HepG2 (cell line): Measurements from ENCODE around the gene APOM. TPM values are rescaled to one million over a fixed set of nuclear protein-coding genes. Genes with fewer than 3 reads are reported as not detected.
A peak's percentile ranks its signal among the peaks of the same experiment; 100 is the strongest.

Experiments
- ATAC-seq: fragments of 200-7000 bp; cut with Tn5 transposase; 3 replicates; pipeline ENCODE4 v1.9.1; 2020; ENCODE audit warnings: mild to moderate bottlenecking, moderate library complexity
- BruUV-seq: library from RNA; stranded (reverse); fragments of 400-500 nt; replicated peaks from 2 replicates; lab custom pipeline; 2021; lab: Mats Ljungman, UMichigan
- CTCF ChIA-PET: fragments of 300-600 bp; formaldehyde crosslinking; extraction: SDS; loops from one replicate; lab custom pipeline; 2021; ENCODE audit warnings: low total read pairs, inconsistent platforms, low intra/inter-chr PET ratio; lab: Yijun Ruan, JAX
- POLR2A ChIA-PET: fragments of 350-600 bp; sonication (Branson Sonifier 250); formaldehyde crosslinking; loops from one replicate; lab custom pipeline; 2020; ENCODE audit warnings: antibody characterized with exemption, inconsistent platforms; lab: Yijun Ruan, JAX
- DNase-seq: peaks from one replicate; pipeline ENCODE4 v3.0.0-alpha.2; 2015; ENCODE audit warnings: low spot score
- FAIRE-seq: peaks from 3 replicates; lab custom pipeline; 2011; peaks lifted over from hg19 to GRCh38; lab: Jason Lieb, UNC
- H2AFZ ChIP-seq: one replicate; pipeline ENCODE4 v1.6.1; 2011; ENCODE audit warnings: low read length, inconsistent platforms
- H3K27ac ChIP-seq: fragments of 300-600 bp; 3 replicates; pipeline ENCODE4 v1.8.0; 2011; ENCODE audit warnings: mixed run types, mild to moderate bottlenecking, mixed read lengths, low read length, inconsistent platforms; ENCODE audit not compliant: insufficient read depth; ENCODE audit errors: extremely low read length
- H3K27me3 ChIP-seq, 2 experiments: fragments of 200-600 bp in 1 of 2; 2 replicates in 1 of 2; 3 replicates in 1 of 2; pipeline versions ENCODE4 v1.6.0 to v1.8.0; 2011; ENCODE audit warnings: low read length in 2 of 2, mild to moderate bottlenecking in 2 of 2, moderate library complexity in 2 of 2, inconsistent platforms in 1 of 2; ENCODE audit not compliant: insufficient read depth in 2 of 2, control insufficient read depth in 1 of 2
- H3K36me3 ChIP-seq, 2 experiments: fragments of 200-600 bp in 1 of 2; replicated peaks in 1 of 2; 2 replicates in 1 of 2; 3 replicates in 1 of 2; pipeline versions ENCODE4 v1.5.1 to v1.8.0; 2011; ENCODE audit warnings: low read length in 2 of 2, inconsistent platforms in 1 of 2; ENCODE audit not compliant: insufficient read depth in 2 of 2, control insufficient read depth in 1 of 2
- H3K4me1 ChIP-seq: 2 replicates; pipeline ENCODE4 v1.5.1; 2012; ENCODE audit warnings: low read length, inconsistent platforms; ENCODE audit not compliant: insufficient read depth
- H3K4me2 ChIP-seq: 2 replicates; pipeline ENCODE4 v1.6.0; 2011; ENCODE audit warnings: low read depth, low read length, inconsistent platforms
- H3K4me3 ChIP-seq, 3 experiments: fragments of 200-600 bp in 1 of 3; sonication (generic), shearing (Covaris generic) in 1 of 3; replicated peaks in 1 of 3; 2 replicates each; pipeline ENCODE4 v1.5.1; 2011 to 2016; ENCODE audit warnings: low read length in 3 of 3, inconsistent platforms in 2 of 3, low read depth in 2 of 3, mild to moderate bottlenecking in 2 of 3, control low read depth in 1 of 3, mixed read lengths in 1 of 3; ENCODE audit not compliant: insufficient read depth in 1 of 3
- H3K79me2 ChIP-seq: one replicate; pipeline ENCODE4 v1.6.1; 2011; ENCODE audit warnings: low read length, inconsistent platforms; ENCODE audit not compliant: insufficient read depth
- H3K9ac ChIP-seq: 2 replicates; pipeline ENCODE4 v1.6.0; 2011; ENCODE audit warnings: mild to moderate bottlenecking, low read depth, low read length, inconsistent platforms; ENCODE audit not compliant: insufficient read depth
- H3K9me3 ChIP-seq: 2 replicates; pipeline ENCODE4 v1.5.1; 2012; ENCODE audit warnings: mild to moderate bottlenecking, low read length
- H4K20me1 ChIP-seq: 2 replicates; pipeline ENCODE4 v1.6.0; 2011; ENCODE audit warnings: inconsistent platforms, mild to moderate bottlenecking, low read length, moderate library complexity; ENCODE audit not compliant: insufficient read depth
- ESRRA ChIP-seq: sonication (generic); formaldehyde crosslinking; IDR thresholded peaks from 2 replicates; pipeline ENCODE4 v1.5.1; 2020; ENCODE audit warnings: mild to moderate bottlenecking, low read depth, missing genetic modification reagents
- HNRNPH1 ChIP-seq: fragments of 200-400 bp; formaldehyde crosslinking; optimal IDR thresholded peaks from 2 replicates; pipeline ENCODE3; 2017; ENCODE audit warnings: mild to moderate bottlenecking, low read depth, low read length
- MATR3 ChIP-seq: sonication (generic); formaldehyde crosslinking; IDR thresholded peaks from 2 replicates; pipeline ENCODE4 v1.4.0; 2020; ENCODE audit warnings: missing genetic modification reagents
- RCOR2 ChIP-seq: IDR thresholded peaks from 2 replicates; pipeline ENCODE4 v1.6.1; 2016; ENCODE audit warnings: missing biosample characterization, missing genetic modification reagents
- SIX4 ChIP-seq: sonication (generic); formaldehyde crosslinking; IDR thresholded peaks from 2 replicates; pipeline ENCODE4 v1.4.0; 2020; ENCODE audit warnings: missing genetic modification reagents
- ZNF788 ChIP-seq: sonication (generic); formaldehyde crosslinking; IDR thresholded peaks from 2 replicates; pipeline ENCODE4 v1.5.0; 2020; ENCODE audit warnings: mild to moderate bottlenecking, missing genetic modification reagents, borderline replicate concordance
- WGBS: methylation state at CpG from one replicate; pipeline ENCODE4 v1.1.6; 2017; ENCODE audit warnings: low lambda C conversion rate; 5-methylcytosine and 5-hydroxymethylcytosine counted together
- in situ Hi-C: cut with HindIII; loops from 2 replicates; pipeline ENCODE4 v1.10.0; 2017; ENCODE audit warnings: low pct_unique_long_range_greater_than_20kb; ENCODE audit not compliant: extremely low pct_ligation_motif_present
- intact Hi-C: fragments of 100-400 bp; cut with micrococcal nuclease; formaldehyde crosslinking; loops from one replicate; pipeline ENCODE4 v1.10.0; 2022; ENCODE audit not compliant: unreplicated experiment
- polyA plus RNA-seq, 8 experiments: library from polyadenylated mRNA; depleted of rRNA in 3 of 8; stranded (reverse) in 7 of 8; unstranded in 1 of 8; fragments of >200 nt; fragmentation: Illumina TruSeq in 4 of 8; extraction: Trizol in 4 of 8; gene quantifications; 2 replicates each; pipeline versions ENCODE4 v1.2.1 to v1.2.3, GENCODE V29; 2011 to 2016; ENCODE audit warnings: low read depth in 4 of 8, missing spikeins in 1 of 8, mixed read lengths in 1 of 8; ENCODE audit not compliant: insufficient read depth in 1 of 8
- total RNA-seq, 5 experiments: library from RNA; depleted of rRNA; stranded (reverse); fragments of >200 nt; fragmentation: Illumina TruSeq; extraction: Trizol; gene quantifications; 2 replicates each; pipeline ENCODE4 v1.2.3, GENCODE V29; 2016; ENCODE audit warnings: low read depth in 1 of 5
- TF ChIP-seq, protein P1 (sequence below): sonication (generic); formaldehyde crosslinking; IDR thresholded peaks from 2 replicates; pipeline ENCODE4 v1.4.0; 2020; ENCODE audit warnings: mild to moderate bottlenecking, missing genetic modification reagents
- TF ChIP-seq, protein P2 (sequence below), 2 experiments: sonication (generic) in 1 of 2; formaldehyde crosslinking in 1 of 2; IDR thresholded peaks; 2 replicates each; pipeline versions ENCODE4 v1.6.1 to v1.9.0; 2014 to 2022; ENCODE audit warnings: antibody characterized with exemption in 1 of 2, borderline replicate concordance in 1 of 2, inconsistent platforms in 1 of 2, low read depth in 1 of 2, missing genetic modification reagents in 1 of 2

The APOM gene
- total and polyA plus RNA-seq, 2 of the 13 experiments (the other 11 are each of a cell fraction or from before 2014, with no cell fraction given), result 98.2 to 1,140 TPM

DNA sequence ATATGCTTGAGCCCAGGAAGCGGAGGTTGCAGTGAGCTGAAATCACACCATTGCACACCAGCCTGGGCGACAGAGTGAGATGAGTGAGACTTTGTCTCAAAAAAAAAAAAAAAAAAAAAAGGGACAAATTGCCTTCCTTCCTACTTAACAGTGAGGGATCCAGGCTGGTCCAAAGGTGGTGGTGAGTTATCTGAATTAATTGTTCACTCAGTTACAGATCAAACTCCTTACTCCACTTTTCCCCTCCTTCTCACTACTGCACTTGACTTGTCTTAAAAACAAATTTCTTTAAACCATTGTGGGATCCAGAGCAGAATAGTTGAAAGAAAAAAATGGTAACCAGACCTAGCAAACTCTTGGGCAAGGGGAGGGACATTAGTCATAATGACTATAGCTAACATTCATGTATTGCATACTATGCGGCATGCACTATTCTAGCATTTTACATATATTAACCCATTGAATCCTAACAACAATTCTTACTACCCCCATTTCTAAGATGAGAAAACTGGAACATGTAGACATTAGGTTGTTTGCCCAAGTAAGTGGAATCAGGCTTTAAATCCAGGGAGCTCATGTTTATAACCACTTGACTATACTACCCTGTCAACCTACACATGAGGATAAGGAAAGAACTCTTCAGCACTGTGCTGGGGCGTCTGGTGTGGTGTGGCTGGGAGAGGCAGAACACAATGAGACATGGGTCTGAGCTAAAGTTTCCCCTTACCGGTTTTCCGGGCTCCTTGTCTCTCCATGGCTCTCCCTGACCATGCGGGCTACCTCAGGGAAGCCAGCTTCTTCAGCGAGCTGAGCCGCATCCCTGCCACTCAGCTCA lies 7.6 kb downstream of the APOM start:
- no peak for ATAC-seq
- peak overlapping the region; percentile 94 for H3K4me2 ChIP-seq
- 93% methylated on average over 9 of the region's 9 CpGs for WGBS
- in situ Hi-C loops, result no loop called here
- peak overlapping the region; percentile 98 for H3K9ac ChIP-seq
- peaks cover 9 to 25% of the 10 kb centered on the region in 2 experiments for H3K36me3 ChIP-seq
- H3K79me2 ChIP-seq, result peaks cover 66% of the 10 kb centered on the region
- POLR2A ChIA-PET, result interaction anchor here (0.7 to 7.4 kb wide), 18 partner anchors 8 to 266 kb away, joined by 3 to 438 read pairs (median 4); partner anchors contain the start of genes ABHD16A, APOM, BAG6 and CLIC1
- peaks cover 77% of the 10 kb centered on the region for H3K4me1 ChIP-seq
- intact Hi-C loops, result no loop called here
- FAIRE-seq, result no peak
- H3K4me3 ChIP-seq, result peak overlapping the region; percentile 69 to 98 (median 71)
- H3K27ac ChIP-seq, result peak overlapping the region; percentile 99
- CTCF ChIA-PET, result no interaction called here
- BruUV-seq, result no TSS peak
- no peaks in the 10 kb centered on the region; a peak in 1 of 5 replicates for H3K27me3 ChIP-seq
- no peak for DNase-seq
- no peaks in the 10 kb centered on the region for H3K9me3 ChIP-seq
- H4K20me1 ChIP-seq, result peaks cover 12% of the 10 kb centered on the region; the same call in 1 of the 2 replicates
- H2AFZ ChIP-seq, result no peak overlapping the region
- TF ChIP-seq HNRNPH1 (no peak), MATR3 (CRISPR knock-in tag) (no peak), ZNF788 (no peak), ESRRA (CRISPR knock-in tag) (no peak), SIX4 (no peak), RCOR2 (CRISPR knock-in tag) (no peak)
- TF ChIP-seq, protein P1, sequence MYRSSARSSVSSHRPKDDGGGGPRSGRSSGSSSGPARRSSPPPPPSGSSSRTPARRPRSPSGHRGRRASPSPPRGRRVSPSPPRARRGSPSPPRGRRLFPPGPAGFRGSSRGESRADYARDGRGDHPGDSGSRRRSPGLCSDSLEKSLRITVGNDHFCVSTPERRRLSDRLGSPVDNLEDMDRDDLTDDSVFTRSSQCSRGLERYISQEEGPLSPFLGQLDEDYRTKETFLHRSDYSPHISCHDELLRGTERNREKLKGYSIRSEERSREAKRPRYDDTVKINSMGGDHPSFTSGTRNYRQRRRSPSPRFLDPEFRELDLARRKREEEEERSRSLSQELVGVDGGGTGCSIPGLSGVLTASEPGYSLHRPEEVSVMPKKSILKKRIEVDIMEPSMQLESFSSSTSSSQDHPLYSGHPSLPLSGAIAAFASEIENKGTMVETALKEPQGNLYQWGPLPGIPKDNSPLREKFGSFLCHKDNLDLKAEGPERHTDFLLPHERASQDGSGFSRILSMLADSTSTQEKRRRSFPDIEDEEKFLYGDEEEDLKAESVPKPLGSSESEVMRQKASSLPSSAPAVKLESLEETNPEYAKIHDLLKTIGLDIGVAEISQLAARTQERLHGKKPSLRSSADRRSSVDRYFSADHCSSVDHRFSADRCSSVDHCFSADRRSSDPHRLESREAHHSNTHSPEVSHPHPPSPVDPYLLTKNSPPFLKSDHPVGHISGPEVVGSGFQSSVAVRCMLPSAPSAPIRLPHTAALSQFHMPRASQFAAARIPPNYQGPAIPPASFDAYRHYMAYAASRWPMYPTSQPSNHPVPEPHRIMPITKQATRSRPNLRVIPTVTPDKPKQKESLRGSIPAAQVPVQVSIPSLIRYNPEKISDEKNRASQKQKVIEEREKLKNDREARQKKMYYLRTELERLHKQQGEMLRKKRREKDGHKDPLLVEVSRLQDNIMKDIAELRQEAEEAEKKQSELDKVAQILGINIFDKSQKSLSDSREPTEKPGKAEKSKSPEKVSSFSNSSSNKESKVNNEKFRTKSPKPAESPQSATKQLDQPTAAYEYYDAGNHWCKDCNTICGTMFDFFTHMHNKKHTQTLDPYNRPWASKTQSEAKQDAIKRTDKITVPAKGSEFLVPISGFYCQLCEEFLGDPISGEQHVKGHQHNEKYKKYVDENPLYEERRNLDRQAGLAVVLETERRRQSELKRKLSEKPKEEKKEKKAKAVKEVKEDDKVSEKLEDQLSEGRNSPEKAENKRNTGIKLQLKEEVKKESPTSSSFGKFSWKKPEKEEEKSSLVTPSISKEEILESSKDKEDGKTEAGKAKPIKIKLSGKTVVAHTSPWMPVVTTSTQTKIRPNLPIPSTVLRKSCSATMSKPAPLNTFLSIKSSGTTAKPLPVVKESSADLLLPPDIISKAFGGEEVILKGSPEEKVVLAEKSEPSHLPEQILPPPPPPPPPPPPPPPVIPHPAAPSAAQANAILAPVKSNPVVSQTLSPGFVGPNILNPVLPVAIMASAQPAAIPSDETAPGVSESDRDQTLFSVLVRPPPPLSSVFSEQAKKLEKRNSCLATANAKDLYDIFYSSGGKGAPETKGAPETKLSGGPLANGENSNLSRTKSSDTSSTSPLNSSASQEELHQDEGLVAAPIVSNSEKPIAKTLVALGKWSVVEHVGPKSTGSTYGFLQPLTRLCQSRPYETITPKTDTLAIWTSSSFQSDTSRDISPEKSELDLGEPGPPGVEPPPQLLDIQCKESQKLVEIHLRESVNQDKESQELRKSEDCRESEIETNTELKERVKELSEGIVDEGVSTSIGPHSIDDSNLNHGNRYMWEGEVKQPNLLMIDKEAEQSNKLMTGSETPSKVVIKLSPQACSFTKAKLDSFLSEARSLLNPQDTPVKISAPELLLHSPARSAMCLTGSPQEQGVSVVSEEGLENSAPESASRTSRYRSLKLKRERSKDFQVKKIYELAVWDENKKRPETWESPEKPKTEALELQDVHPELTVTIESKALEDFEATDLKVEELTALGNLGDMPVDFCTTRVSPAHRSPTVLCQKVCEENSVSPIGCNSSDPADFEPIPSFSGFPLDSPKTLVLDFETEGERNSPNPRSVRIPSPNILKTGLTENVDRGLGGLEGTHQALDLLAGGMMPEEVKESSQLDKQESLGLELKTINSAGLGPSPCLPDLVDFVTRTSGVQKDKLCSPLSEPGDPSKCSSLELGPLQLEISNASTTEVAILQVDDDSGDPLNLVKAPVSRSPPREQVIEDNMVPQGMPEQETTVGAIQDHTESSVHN (CRISPR knock-in tag), result no peak
- TF ChIP-seq, protein P2, sequence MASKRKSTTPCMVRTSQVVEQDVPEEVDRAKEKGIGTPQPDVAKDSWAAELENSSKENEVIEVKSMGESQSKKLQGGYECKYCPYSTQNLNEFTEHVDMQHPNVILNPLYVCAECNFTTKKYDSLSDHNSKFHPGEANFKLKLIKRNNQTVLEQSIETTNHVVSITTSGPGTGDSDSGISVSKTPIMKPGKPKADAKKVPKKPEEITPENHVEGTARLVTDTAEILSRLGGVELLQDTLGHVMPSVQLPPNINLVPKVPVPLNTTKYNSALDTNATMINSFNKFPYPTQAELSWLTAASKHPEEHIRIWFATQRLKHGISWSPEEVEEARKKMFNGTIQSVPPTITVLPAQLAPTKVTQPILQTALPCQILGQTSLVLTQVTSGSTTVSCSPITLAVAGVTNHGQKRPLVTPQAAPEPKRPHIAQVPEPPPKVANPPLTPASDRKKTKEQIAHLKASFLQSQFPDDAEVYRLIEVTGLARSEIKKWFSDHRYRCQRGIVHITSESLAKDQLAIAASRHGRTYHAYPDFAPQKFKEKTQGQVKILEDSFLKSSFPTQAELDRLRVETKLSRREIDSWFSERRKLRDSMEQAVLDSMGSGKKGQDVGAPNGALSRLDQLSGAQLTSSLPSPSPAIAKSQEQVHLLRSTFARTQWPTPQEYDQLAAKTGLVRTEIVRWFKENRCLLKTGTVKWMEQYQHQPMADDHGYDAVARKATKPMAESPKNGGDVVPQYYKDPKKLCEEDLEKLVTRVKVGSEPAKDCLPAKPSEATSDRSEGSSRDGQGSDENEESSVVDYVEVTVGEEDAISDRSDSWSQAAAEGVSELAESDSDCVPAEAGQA (IDR thresholded peaks at IDR 0.05; ENCODE audit: low read depth), result no peak
- TF ChIP-seq, protein P2 (CRISPR knock-in tag; IDR thresholded peaks at IDR 0.05; ENCODE audit: borderline replicate concordance), result no peak
